Measurements from ENCODE around the gene DHRS7. TPM values are rescaled to one million over a fixed set of nuclear protein-coding genes. Genes with fewer than 3 reads are reported as not detected.

Gene DHRS7
- total RNA-seq, 2 experiments from 2014 or later: 24.5 to 28.6 TPM

DNA sequence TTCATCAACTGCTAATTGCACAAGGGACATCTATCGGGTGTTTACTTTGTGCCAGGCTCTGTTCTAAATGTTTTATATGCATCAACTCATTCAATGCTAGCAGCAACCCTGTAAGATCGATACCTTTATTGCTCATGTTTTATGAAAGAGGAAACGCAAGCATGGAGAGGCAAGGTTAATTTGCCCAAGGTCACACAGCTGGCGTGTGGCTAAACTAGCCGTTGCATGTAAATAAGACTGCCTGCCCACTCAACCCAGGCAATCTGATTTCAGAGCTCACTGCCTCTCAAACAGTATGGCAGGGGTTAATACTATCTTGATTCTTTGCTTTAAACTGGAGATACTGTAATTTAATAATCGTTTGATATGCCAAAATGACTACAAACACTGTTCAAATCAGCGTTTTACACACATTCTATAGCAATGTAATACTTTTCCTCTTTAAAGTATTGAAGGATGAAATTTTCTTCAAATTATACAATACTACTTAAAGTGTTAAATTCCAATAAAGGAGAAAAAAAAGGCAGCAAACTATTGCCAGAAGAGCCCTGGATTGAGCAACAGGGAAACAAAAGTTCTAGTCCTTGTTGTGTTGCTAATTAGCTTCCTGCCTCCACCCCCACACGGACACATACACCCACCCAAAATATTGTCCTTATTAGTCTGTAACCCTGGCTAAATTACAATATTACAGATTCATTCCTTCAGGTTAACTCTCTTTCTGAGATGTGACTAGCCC is 39.1 kb upstream of the DHRS7 start:
- H3K36me3 ChIP-seq (ENCODE audit: insufficient read depth, low read length): no peaks in the 10 kb centered on the region
- intact Hi-C loops (cut with DNase I, micrococcal nuclease): no loop called here
- POLR2A ChIA-PET: interaction anchor here (1.2 kb wide), 1 partner anchor 44 kb away, joined by 3 read pairs; no protein-coding TSS in a partner anchor
- Mint-ChIP-seq H3K4me3 (no peak overlapping the region), H3K27me3 (peaks cover 37% of the 10 kb centered on the region), H3K36me3 (ENCODE audit: low read depth) (peaks cover 4% of the 10 kb centered on the region), H3K9me3 (peaks cover 6% of the 10 kb centered on the region), H3K27ac (no peak overlapping the region), H3K4me1 (ENCODE audit: low read depth) (no peaks in the 10 kb centered on the region)
- CTCF ChIA-PET: no interaction called here
- peaks cover 3 to 11% of the 10 kb centered on the region in 2 experiments for H3K9me3 ChIP-seq (ENCODE audit: control insufficient read depth in 1 of 2, insufficient read depth in 1 of 2, low read length in 2 of 2)
- H3K4me1 ChIP-seq (ENCODE audit: insufficient read depth, low read length): no peaks in the 10 kb centered on the region
- ATAC-seq (ENCODE audit: poor library complexity): no peak
- no peak overlapping the region for H3K27ac ChIP-seq (ENCODE audit: low read depth in 1 of 2, low read length in 2 of 2)
- H3K4me3 ChIP-seq (ENCODE audit: low read length): no peak overlapping the region
- TF ChIP-seq, protein P1, sequence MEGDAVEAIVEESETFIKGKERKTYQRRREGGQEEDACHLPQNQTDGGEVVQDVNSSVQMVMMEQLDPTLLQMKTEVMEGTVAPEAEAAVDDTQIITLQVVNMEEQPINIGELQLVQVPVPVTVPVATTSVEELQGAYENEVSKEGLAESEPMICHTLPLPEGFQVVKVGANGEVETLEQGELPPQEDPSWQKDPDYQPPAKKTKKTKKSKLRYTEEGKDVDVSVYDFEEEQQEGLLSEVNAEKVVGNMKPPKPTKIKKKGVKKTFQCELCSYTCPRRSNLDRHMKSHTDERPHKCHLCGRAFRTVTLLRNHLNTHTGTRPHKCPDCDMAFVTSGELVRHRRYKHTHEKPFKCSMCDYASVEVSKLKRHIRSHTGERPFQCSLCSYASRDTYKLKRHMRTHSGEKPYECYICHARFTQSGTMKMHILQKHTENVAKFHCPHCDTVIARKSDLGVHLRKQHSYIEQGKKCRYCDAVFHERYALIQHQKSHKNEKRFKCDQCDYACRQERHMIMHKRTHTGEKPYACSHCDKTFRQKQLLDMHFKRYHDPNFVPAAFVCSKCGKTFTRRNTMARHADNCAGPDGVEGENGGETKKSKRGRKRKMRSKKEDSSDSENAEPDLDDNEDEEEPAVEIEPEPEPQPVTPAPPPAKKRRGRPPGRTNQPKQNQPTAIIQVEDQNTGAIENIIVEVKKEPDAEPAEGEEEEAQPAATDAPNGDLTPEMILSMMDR (IDR thresholded peaks at IDR 0.05): no peak
- no peak for DNase-seq
- H3K27me3 ChIP-seq (ENCODE audit: control insufficient read depth in 1 of 2, insufficient read depth in 2 of 2, low read length in 2 of 2): peaks cover 0 to 6% of the 10 kb centered on the region in 2 experiments

DNA sequence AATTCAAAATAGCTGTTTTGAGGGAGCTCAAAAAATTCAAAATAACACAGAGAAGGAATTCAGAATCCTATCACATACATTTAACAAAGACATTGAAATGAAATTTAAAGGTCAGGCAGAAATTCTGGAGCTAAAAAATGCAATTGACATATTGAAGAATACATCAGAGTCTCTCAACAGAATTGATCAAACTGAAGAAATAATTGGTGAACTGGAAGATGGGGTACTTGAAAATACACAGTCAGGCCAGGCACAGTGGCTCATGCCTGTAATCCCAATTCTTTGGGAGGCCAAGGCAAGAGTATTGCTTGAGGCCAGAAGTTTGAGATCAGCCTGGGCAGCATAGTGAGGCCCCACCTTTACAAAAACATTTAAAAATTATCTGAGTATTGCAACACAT is 34.1 kb upstream of the DHRS7 start:
- CTCF ChIA-PET: no interaction called here
- Mint-ChIP-seq H3K36me3 (ENCODE audit: low read depth) (peaks cover 4% of the 10 kb centered on the region), H3K4me3 (no peak overlapping the region), H3K4me1 (ENCODE audit: low read depth) (no peaks in the 10 kb centered on the region), H3K27me3 (peaks cover 16% of the 10 kb centered on the region), H3K27ac (no peak overlapping the region), H3K9me3 (peaks cover 12% of the 10 kb centered on the region)
- Histone ChIP-seq H3K4me3 (ENCODE audit: low read length) (no peak overlapping the region), H3K4me1 (ENCODE audit: insufficient read depth, low read length) (no peaks in the 10 kb centered on the region), H3K27ac (ENCODE audit: low read depth in 1 of 2, low read length in 2 of 2) (no peak overlapping the region), H3K27me3 (ENCODE audit: control insufficient read depth in 1 of 2, insufficient read depth in 2 of 2, low read length in 2 of 2) (no peaks in the 10 kb centered on the region), H3K9me3 (ENCODE audit: control insufficient read depth in 1 of 2, insufficient read depth in 1 of 2, low read length in 2 of 2) (peaks cover 10 to 18% of the 10 kb centered on the region in 2 experiments), H3K36me3 (ENCODE audit: insufficient read depth, low read length) (no peaks in the 10 kb centered on the region)
- no peak for DNase-seq
- POLR2A ChIA-PET: no interaction called here
- intact Hi-C loops (cut with DNase I, micrococcal nuclease): loop anchor here in 1 of 2 experiments (5.0 to 10.0 kb wide), 3 partner anchors 135 to 1055 kb away; no protein-coding TSS in a partner anchor
- TF ChIP-seq, protein P1 (IDR thresholded peaks at IDR 0.05): no peak
- no peak for ATAC-seq (ENCODE audit: poor library complexity)

DNA sequence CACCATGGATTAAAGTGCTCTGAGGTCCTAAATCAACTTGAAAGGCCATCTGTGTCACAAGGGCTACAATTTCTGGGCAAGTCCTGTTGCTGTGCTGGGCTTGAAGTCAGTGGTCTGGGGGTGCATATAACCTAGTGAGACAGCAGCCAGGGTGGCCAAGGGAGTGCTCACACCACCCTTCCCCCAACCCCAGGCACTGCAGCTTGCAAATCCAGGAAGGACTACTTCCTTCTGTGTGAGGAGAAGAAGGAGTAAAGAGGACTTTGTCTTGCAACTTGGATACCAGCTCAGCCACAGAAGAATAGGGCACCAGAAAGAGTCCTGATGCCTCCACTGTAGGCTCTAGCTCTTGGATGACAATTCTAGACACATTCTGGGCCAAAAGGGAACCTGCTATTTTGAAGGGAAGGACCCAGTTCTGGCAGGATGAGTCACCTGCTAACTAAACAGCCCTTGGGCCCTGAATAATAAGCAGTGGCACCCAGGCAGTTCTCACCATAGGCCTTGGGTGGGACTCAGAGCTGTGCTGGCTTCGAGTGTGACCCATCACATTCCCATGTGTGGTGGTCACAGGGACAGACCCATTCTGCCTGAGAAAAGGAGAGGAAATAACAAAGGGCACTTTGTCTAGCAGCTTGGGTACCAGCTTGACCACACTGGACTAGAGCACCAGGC is 32.6 kb upstream of the DHRS7 start:
- TF ChIP-seq, protein P1 (IDR thresholded peaks at IDR 0.05): no peak
- Mint-ChIP-seq H3K4me1 (ENCODE audit: low read depth) (no peaks in the 10 kb centered on the region), H3K9me3 (peaks cover 12% of the 10 kb centered on the region), H3K27ac (no peak overlapping the region), H3K27me3 (peaks cover 15% of the 10 kb centered on the region), H3K4me3 (no peak overlapping the region), H3K36me3 (ENCODE audit: low read depth) (peaks cover 4% of the 10 kb centered on the region)
- H3K9me3 ChIP-seq (ENCODE audit: control insufficient read depth in 1 of 2, insufficient read depth in 1 of 2, low read length in 2 of 2): peaks cover 10 to 18% of the 10 kb centered on the region in 2 experiments
- H3K4me1 ChIP-seq (ENCODE audit: insufficient read depth, low read length): no peaks in the 10 kb centered on the region
- ChIA-PET CTCF (no interaction called here), POLR2A (interaction anchor here (0.7 kb wide), 1 partner anchor 18 kb away, joined by 3 read pairs; no protein-coding TSS in a partner anchor)
- no peak overlapping the region for H3K4me3 ChIP-seq (ENCODE audit: low read length)
- H3K27me3 ChIP-seq (ENCODE audit: control insufficient read depth in 1 of 2, insufficient read depth in 2 of 2, low read length in 2 of 2): no peaks in the 10 kb centered on the region
- H3K36me3 ChIP-seq (ENCODE audit: insufficient read depth, low read length): no peaks in the 10 kb centered on the region
- intact Hi-C loops (cut with DNase I, micrococcal nuclease): loop anchor here in 1 of 2 experiments (5.0 to 10.0 kb wide), 3 partner anchors 137 to 1057 kb away; no protein-coding TSS in a partner anchor
- H3K27ac ChIP-seq (ENCODE audit: low read depth in 1 of 2, low read length in 2 of 2): no peak overlapping the region
- DNase-seq (peak in 1 of 14 experiments; percentile 7), ATAC-seq (ENCODE audit: poor library complexity) (no peak)

All from CD4-positive, alpha-beta T cell (primary cell).